Activated T-cell treated with anti-CD3 and anti-CD28 coated beads, Interleukin-2, amount 50 U/mL, for 72 hours (primary cell): Measurements from ENCODE around the gene HOOK1. TPM values are rescaled to one million over a fixed set of nuclear protein-coding genes. Genes with fewer than 3 reads are reported as not detected.
"Not testable (repeated sequence)": the region's sequence is repeated elsewhere in the genome, so short reads cannot be mapped to it uniquely, and the experiment has no call there.

Experiments
- ATAC-seq, 2 donors: fragments of 150-1000 bp; cut with Tn5 transposase; replicated peaks in 1 of 2; 2 replicates each; pipeline ENCODE4 v1.10.0; 2021; ENCODE audit warnings: moderate library complexity in 2 of 2, mild to moderate bottlenecking in 1 of 2
- DNase-seq, 2 donors: peaks; one replicate each; pipeline ENCODE4 v3.0.0; 2021 to 2022; ENCODE audit warnings: mixed read lengths in 1 of 2
- H3K27ac Mint-ChIP-seq: one replicate; pipeline ENCODE4 v1.8.0; 2022; ENCODE audit warnings: mild to moderate bottlenecking, moderate library complexity, mixed read lengths
- H3K27me3 Mint-ChIP-seq: one replicate; pipeline ENCODE4 v1.8.0; 2022; ENCODE audit warnings: low read depth, mixed read lengths
- H3K36me3 Mint-ChIP-seq, 2 donors: one replicate each; pipeline ENCODE4 v1.8.0; 2022; ENCODE audit warnings: mixed read lengths in 2 of 2, mild to moderate bottlenecking in 1 of 2; ENCODE audit not compliant: insufficient read depth in 2 of 2
- H3K4me1 Mint-ChIP-seq: one replicate; pipeline ENCODE4 v1.8.0; 2022; ENCODE audit warnings: low read depth, mixed read lengths
- H3K4me3 Mint-ChIP-seq, 2 donors: one replicate each; pipeline ENCODE4 v1.8.0; 2022; ENCODE audit warnings: mild to moderate bottlenecking in 2 of 2, mixed read lengths in 2 of 2, moderate library complexity in 2 of 2
- H3K9me3 Mint-ChIP-seq, 2 donors: one replicate each; pipeline ENCODE4 v1.8.0; 2022; ENCODE audit warnings: mixed read lengths in 2 of 2
- total RNA-seq, 2 donors: library from RNA; stranded (reverse); gene quantifications; one replicate each; pipeline ENCODE4 v1.2.3, GENCODE V29; 2022

HOOK1 gene
- total RNA-seq, 2 donors from 2014 or later, result 13.6 to 17.6 TPM

- H3K4me3 Mint-ChIP-seq, result no peak overlapping the region
- H3K27ac Mint-ChIP-seq, result no peak overlapping the region
- DNase-seq (no peak), ATAC-seq (no peak)
- peaks cover 0 to 2% of the 10 kb centered on the region in 2 donors for H3K9me3 Mint-ChIP-seq
- peaks cover 2 to 5% of the 10 kb centered on the region in 2 donors for H3K36me3 Mint-ChIP-seq
- no peaks in the 10 kb centered on the region for H3K4me1 Mint-ChIP-seq
- no peaks in the 10 kb centered on the region for H3K27me3 Mint-ChIP-seq
Measured at GRCh38 chr1:59833991-59834390, 19.2 kb downstream of the HOOK1 start.

GRCh38 chr1:59837857-59838256, 23.1 kb downstream of the HOOK1 start:
- not testable (repeated sequence) for H3K9me3 Mint-ChIP-seq, ATAC-seq, H3K36me3 Mint-ChIP-seq, H3K27me3 Mint-ChIP-seq, H3K4me1 Mint-ChIP-seq, DNase-seq, H3K4me3 Mint-ChIP-seq, H3K27ac Mint-ChIP-seq

GRCh38 chr1:59845091-59845490, 30.3 kb downstream of the HOOK1 start:
- Mint-ChIP-seq H3K9me3 (no peaks in the 10 kb centered on the region), H3K36me3 (peaks cover 0 to 8% of the 10 kb centered on the region in 2 donors), H3K4me3 (no peak overlapping the region), H3K4me1 (no peaks in the 10 kb centered on the region), H3K27me3 (no peaks in the 10 kb centered on the region), H3K27ac (no peak overlapping the region)
- no peak for ATAC-seq
- DNase-seq, result no peak

GRCh38 chr1:59846209-59846894, 31.6 kb downstream of the HOOK1 start:
- no peak for ATAC-seq
- no peak for DNase-seq
- H3K4me1 Mint-ChIP-seq, result no peaks in the 10 kb centered on the region
- peaks cover 0 to 8% of the 10 kb centered on the region in 2 donors for H3K36me3 Mint-ChIP-seq
- no peak overlapping the region for H3K4me3 Mint-ChIP-seq
- no peaks in the 10 kb centered on the region for H3K27me3 Mint-ChIP-seq
- no peak overlapping the region for H3K27ac Mint-ChIP-seq
- no peaks in the 10 kb centered on the region for H3K9me3 Mint-ChIP-seq

- Mint-ChIP-seq H3K4me3 (no peak overlapping the region), H3K4me1 (no peaks in the 10 kb centered on the region), H3K27ac (no peak overlapping the region), H3K36me3 (peaks cover 0 to 8% of the 10 kb centered on the region in 2 donors), H3K9me3 (no peaks in the 10 kb centered on the region), H3K27me3 (no peaks in the 10 kb centered on the region)
- DNase-seq (no peak), ATAC-seq (no peak)
Measured at GRCh38 chr1:59846895-59847282, 32.1 kb downstream of the HOOK1 start.

GRCh38 chr1:59852117-59852516, 37.4 kb downstream of the HOOK1 start:
- H3K4me1 Mint-ChIP-seq, result no peaks in the 10 kb centered on the region
- H3K36me3 Mint-ChIP-seq, result peaks cover 3 to 11% of the 10 kb centered on the region in 2 donors
- no peak overlapping the region for H3K4me3 Mint-ChIP-seq
- ATAC-seq (no peak), DNase-seq (no peak)
- no peak overlapping the region for H3K27ac Mint-ChIP-seq
- no peaks in the 10 kb centered on the region for H3K27me3 Mint-ChIP-seq
- H3K9me3 Mint-ChIP-seq, result peaks cover 0 to 5% of the 10 kb centered on the region in 2 donors

- ATAC-seq, H3K27me3 Mint-ChIP-seq: not testable (repeated sequence)
Measured at GRCh38 chr1:59855297-59855696, 40.5 kb downstream of the HOOK1 start.

GRCh38 chr1:59856725-59857338, 42.1 kb downstream of the HOOK1 start:
- Mint-ChIP-seq H3K27ac (no peak overlapping the region), H3K4me3 (no peak overlapping the region), H3K36me3 (peaks cover 4 to 11% of the 10 kb centered on the region in 2 donors), H3K4me1 (no peaks in the 10 kb centered on the region), H3K27me3 (no peaks in the 10 kb centered on the region), H3K9me3 (peaks cover 0 to 5% of the 10 kb centered on the region in 2 donors)
- ATAC-seq (no peak), DNase-seq (no peak)

More at GRCh38 chr1:59855297-59855696, 40.5 kb downstream of the HOOK1 start:
- DNase-seq, H3K27ac Mint-ChIP-seq, H3K9me3 Mint-ChIP-seq, H3K4me3 Mint-ChIP-seq, H3K4me1 Mint-ChIP-seq: not testable (repeated sequence)
- H3K36me3 Mint-ChIP-seq, result peaks cover 4 to 11% of the 10 kb centered on the region in 2 donors

GRCh38 chr1:59857679-59858354, 43.1 kb downstream of the HOOK1 start:
- Mint-ChIP-seq H3K36me3 (peaks cover 4 to 11% of the 10 kb centered on the region in 2 donors), H3K27me3 (no peaks in the 10 kb centered on the region), H3K4me1 (no peaks in the 10 kb centered on the region), H3K27ac (no peak overlapping the region), H3K9me3 (peaks cover 0 to 5% of the 10 kb centered on the region in 2 donors), H3K4me3 (no peak overlapping the region)
- ATAC-seq, result no peak
- DNase-seq, result no peak

GRCh38 chr1:59866462-59866861, 51.7 kb downstream of the HOOK1 start:
- ATAC-seq (no peak), DNase-seq (no peak)
- H3K4me1 Mint-ChIP-seq, result no peaks in the 10 kb centered on the region
- peaks cover 0 to 1% of the 10 kb centered on the region in 2 donors for H3K36me3 Mint-ChIP-seq
- H3K27me3 Mint-ChIP-seq, result no peaks in the 10 kb centered on the region
- H3K9me3 Mint-ChIP-seq, result no peaks in the 10 kb centered on the region
- H3K27ac Mint-ChIP-seq, result no peak overlapping the region
- H3K4me3 Mint-ChIP-seq, result no peak overlapping the region

- H3K27me3 Mint-ChIP-seq, result no peaks in the 10 kb centered on the region
- H3K36me3 Mint-ChIP-seq, result peaks cover 0 to 5% of the 10 kb centered on the region in 2 donors
- H3K9me3 Mint-ChIP-seq, result no peaks in the 10 kb centered on the region
- H3K4me3 Mint-ChIP-seq, result no peak overlapping the region
- no peaks in the 10 kb centered on the region for H3K4me1 Mint-ChIP-seq
- H3K27ac Mint-ChIP-seq, result no peak overlapping the region
- DNase-seq (no peak), ATAC-seq (no peak)
Measured at GRCh38 chr1:59871746-59872145, 57.0 kb downstream of the HOOK1 start.

GRCh38 chr1:59877108-59877682, 62.4 kb downstream of the HOOK1 start:
- DNase-seq (no peak), ATAC-seq (no peak)
- no peaks in the 10 kb centered on the region for H3K27me3 Mint-ChIP-seq
- H3K4me3 Mint-ChIP-seq, result no peak overlapping the region
- H3K27ac Mint-ChIP-seq, result no peak overlapping the region
- peaks cover 3 to 7% of the 10 kb centered on the region in 2 donors for H3K36me3 Mint-ChIP-seq
- peaks cover 3% of the 10 kb centered on the region in 2 donors for H3K9me3 Mint-ChIP-seq
- no peaks in the 10 kb centered on the region for H3K4me1 Mint-ChIP-seq

- Mint-ChIP-seq H3K4me1 (no peaks in the 10 kb centered on the region), H3K27ac (no peak overlapping the region), H3K36me3 (peaks cover 3 to 7% of the 10 kb centered on the region in 2 donors), H3K27me3 (no peaks in the 10 kb centered on the region), H3K4me3 (no peak overlapping the region), H3K9me3 (peaks cover 3% of the 10 kb centered on the region in 2 donors)
- no peak for ATAC-seq
- DNase-seq, result no peak
Measured at GRCh38 chr1:59878370-59878769, 63.6 kb downstream of the HOOK1 start.
